Thyroid gland (tissue), 4 donors: Measurements from ENCODE around the gene CISTR.

Experiments used
- CTCF ChIP-seq, 6 experiments: fragments of 200-600 bp in 3 of 6; fragments of 450-650 bp in 3 of 6; sonication (generic) in 3 of 6; IDR thresholded peaks; one replicate each; pipeline ENCODE4 v1.5.1; 2016 to 2019; ENCODE audit warnings: antibody characterized with exemption in 6 of 6, mild to moderate bottlenecking in 2 of 6, inconsistent platforms in 1 of 6, moderate library complexity in 1 of 6
- POLR2A ChIP-seq, 2 donors: fragments of 450-650 bp; IDR thresholded peaks; one replicate each; pipeline ENCODE4 v1.6.1; 2017; ENCODE audit warnings: antibody characterized with exemption in 2 of 2, mild to moderate bottlenecking in 2 of 2, moderate library complexity in 1 of 2

GRCh38 chr12:53782093-53782703 is 30.4 kb upstream of the CISTR start:
- no peak for TF ChIP-seq POLR2A (IDR thresholded peaks at IDR 0.05)
- no peak for TF ChIP-seq CTCF (IDR thresholded peaks at IDR 0.05)
